Cardiac muscle cell (in vitro differentiated cells and primary cell): ENCODE data around the gene PAPOLA. TPM values are rescaled to one million over a fixed set of nuclear protein-coding genes. Genes with fewer than 3 reads are reported as not detected.

Experiments used
- DNase-seq, 2 donors: peaks; one replicate each; pipeline versions ENCODE4 v3.0.0 to v3.0.0-alpha.2; 2010 to 2017; ENCODE audit warnings: low read depth in 1 of 2, low spot score in 1 of 2
- H3K27ac ChIP-seq: fragments of 200-600 bp; sonication (generic); 2 replicates; pipeline ENCODE4 v1.5.1; 2016
- H3K27me3 ChIP-seq: fragments of 200-600 bp; sonication (generic); 2 replicates; pipeline ENCODE4 v1.6.0; 2016; ENCODE audit warnings: control low read depth
- H3K36me3 ChIP-seq: fragments of 200-600 bp; sonication (generic); 2 replicates; pipeline ENCODE4 v1.5.1; 2016; ENCODE audit warnings: control low read depth
- H3K4me1 ChIP-seq: fragments of 200-600 bp; sonication (generic); 2 replicates; pipeline ENCODE4 v1.8.1; 2017; ENCODE audit warnings: low read depth, mild to moderate bottlenecking, mixed run types
- H3K4me3 ChIP-seq: fragments of 200-600 bp; sonication (generic); 2 replicates; pipeline ENCODE4 v1.5.1; 2016; ENCODE audit warnings: mild to moderate bottlenecking
- H3K9me3 ChIP-seq: fragments of 200-600 bp; sonication (generic); 2 replicates; pipeline ENCODE4 v1.5.1; 2017; ENCODE audit warnings: low read depth, mild to moderate bottlenecking, control low read depth
- polyA plus RNA-seq: library from polyadenylated mRNA; unstranded; fragments of >200 nt; fragmentation: Nextera tagmentation; extraction: Ambion mirVana; gene quantifications from 2 replicates; pipeline ENCODE4 v1.2.1, GENCODE V29; 2016
- total RNA-seq: library from RNA; depleted of rRNA; stranded (reverse); fragments of >200 nt; gene quantifications from 2 replicates; pipeline ENCODE4 v1.2.3, GENCODE V29; 2016
- TF ChIP-seq, protein P1 (sequence below): IDR thresholded peaks from 2 replicates; pipeline ENCODE4 v1.5.1; 2012; ENCODE audit warnings: low read depth, mild to moderate bottlenecking, low read length

The PAPOLA gene
- total and polyA plus RNA-seq, 2 experiments from 2014 or later: 54.9 to 97.7 TPM

DNA sequence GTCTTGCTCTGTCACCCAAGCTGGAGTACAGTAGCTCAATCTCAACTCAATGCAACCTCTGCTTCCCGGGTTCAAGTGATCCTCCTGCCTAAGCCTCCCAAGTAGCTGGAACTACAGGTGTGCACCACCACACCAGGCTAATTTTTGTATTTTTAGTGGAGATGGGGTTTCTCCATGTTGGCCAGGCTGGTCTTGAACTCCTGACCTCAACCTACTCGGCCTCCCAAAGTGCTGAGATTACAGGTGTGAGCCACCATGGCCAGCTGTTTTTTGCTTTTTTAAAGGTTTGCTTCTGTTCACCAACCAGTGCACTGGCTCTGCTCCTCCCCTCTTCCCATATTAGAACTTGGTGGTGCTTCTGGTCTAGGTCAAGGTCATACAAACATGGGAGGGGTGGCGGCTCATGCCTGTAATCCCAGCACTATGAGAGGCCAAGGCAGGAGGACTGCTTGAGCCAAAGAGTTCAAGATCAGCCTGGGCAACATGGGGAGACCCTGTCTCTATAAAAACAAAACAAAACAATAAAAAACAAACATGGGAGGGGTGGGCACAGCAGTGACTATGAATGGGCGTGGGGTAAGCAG is 20.4 kb upstream of the PAPOLA start:
- TF ChIP-seq, protein P1, sequence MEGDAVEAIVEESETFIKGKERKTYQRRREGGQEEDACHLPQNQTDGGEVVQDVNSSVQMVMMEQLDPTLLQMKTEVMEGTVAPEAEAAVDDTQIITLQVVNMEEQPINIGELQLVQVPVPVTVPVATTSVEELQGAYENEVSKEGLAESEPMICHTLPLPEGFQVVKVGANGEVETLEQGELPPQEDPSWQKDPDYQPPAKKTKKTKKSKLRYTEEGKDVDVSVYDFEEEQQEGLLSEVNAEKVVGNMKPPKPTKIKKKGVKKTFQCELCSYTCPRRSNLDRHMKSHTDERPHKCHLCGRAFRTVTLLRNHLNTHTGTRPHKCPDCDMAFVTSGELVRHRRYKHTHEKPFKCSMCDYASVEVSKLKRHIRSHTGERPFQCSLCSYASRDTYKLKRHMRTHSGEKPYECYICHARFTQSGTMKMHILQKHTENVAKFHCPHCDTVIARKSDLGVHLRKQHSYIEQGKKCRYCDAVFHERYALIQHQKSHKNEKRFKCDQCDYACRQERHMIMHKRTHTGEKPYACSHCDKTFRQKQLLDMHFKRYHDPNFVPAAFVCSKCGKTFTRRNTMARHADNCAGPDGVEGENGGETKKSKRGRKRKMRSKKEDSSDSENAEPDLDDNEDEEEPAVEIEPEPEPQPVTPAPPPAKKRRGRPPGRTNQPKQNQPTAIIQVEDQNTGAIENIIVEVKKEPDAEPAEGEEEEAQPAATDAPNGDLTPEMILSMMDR: no peak

DNA sequence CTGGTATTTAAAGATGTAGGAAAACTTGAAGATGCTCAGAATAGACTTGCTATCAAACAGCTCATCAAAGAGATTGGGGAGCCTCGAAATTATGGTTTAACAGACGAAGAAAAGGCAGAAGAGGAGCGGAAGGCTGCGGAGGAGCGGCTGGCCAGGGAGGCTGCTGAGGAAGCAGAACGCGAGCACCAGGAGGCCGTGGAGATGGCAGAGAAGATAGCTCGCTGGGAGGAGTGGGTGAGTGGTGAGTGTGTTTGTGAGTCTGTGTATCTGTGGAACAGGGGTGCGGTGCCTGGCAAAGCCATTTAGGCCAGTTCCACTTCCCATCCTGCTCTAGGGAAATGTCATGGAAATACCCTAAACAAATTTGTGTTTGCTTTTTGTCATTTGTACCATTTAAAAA is 19.2 kb upstream of the PAPOLA start:
- DNase-seq: no peak
- Histone ChIP-seq H3K27me3 (no peaks in the 10 kb centered on the region), H3K9me3 (no peaks in the 10 kb centered on the region), H3K4me1 (no peaks in the 10 kb centered on the region), H3K27ac (no peak overlapping the region), H3K36me3 (no peaks in the 10 kb centered on the region), H3K4me3 (no peak overlapping the region)
- TF ChIP-seq, protein P1: no peak

More for the DNA sequence above, 20.4 kb upstream of the PAPOLA start:
- no peak overlapping the region for H3K27ac ChIP-seq
- no peaks in the 10 kb centered on the region for H3K36me3 ChIP-seq
- no peaks in the 10 kb centered on the region for H3K9me3 ChIP-seq
- DNase-seq: no peak
- H3K27me3 ChIP-seq: no peaks in the 10 kb centered on the region
- no peak overlapping the region for H3K4me3 ChIP-seq
- H3K4me1 ChIP-seq: no peaks in the 10 kb centered on the region

DNA sequence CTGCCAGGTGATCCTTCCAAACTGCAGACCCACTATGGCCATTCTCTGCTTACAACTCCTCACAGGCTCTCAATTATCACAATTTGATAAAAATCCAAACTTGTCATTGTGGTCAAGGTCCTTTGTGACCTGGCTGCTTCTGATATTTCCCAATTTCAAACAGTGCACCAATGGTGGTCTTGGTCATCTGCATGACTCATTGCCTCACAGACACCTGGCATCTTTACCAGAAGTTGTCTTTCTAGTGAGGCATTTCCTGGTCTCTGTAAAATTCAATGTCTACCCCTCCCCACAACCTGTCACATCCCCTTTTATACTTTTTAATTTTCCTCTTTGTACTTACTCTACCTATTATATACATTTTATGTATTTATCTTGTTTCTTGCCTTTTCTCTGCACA is 17.8 kb upstream of the PAPOLA start:
- H3K9me3 ChIP-seq: no peaks in the 10 kb centered on the region
- no peak overlapping the region for H3K27ac ChIP-seq
- no peak for DNase-seq
- no peaks in the 10 kb centered on the region for H3K36me3 ChIP-seq
- H3K27me3 ChIP-seq: no peaks in the 10 kb centered on the region
- H3K4me1 ChIP-seq: no peaks in the 10 kb centered on the region
- H3K4me3 ChIP-seq: no peak overlapping the region
- TF ChIP-seq, protein P1: no peak

DNA sequence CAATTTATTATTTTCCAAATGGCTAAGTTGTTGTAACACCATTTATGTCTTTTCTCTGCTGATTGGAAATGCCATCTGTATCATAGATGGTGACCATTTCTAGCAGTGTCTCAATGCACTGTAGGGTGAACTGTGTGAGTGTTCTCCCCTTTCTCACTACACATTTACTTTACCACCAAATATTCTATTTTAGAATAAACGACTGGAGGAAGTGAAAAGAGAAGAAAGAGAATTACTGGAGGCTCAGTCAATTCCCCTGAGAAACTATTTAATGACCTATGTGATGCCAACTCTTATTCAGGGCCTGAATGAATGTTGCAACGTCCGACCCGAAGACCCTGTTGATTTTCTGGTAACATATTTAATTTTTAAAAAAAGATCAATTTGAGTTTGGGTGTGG is 15.5 kb upstream of the PAPOLA start:
- no peak overlapping the region for H3K27ac ChIP-seq
- no peaks in the 10 kb centered on the region for H3K27me3 ChIP-seq
- no peaks in the 10 kb centered on the region for H3K36me3 ChIP-seq
- no peak overlapping the region for H3K4me3 ChIP-seq
- TF ChIP-seq, protein P1: no peak
- no peaks in the 10 kb centered on the region for H3K4me1 ChIP-seq
- no peaks in the 10 kb centered on the region for H3K9me3 ChIP-seq
- DNase-seq: no peak

DNA sequence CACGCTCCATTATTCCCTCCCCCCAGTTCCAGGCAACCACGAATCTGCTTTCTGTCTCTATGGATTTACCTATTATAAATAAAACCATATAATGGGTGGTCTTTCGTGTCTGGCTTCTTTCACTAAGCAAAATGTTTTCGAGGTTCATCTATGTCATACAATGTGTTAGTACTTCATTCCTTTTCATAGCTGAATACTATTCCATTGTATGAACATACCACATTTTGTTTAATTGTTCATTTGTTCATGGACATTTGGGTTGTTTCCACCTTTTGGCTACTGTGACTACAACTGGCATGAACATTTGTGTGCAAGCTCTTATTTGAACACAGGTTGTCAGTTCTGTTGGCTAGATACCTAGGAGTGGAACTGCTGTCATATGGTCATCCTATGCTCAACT is 12.9 kb upstream of the PAPOLA start:
- H3K27me3 ChIP-seq: no peaks in the 10 kb centered on the region
- no peak for DNase-seq
- H3K4me3 ChIP-seq: no peak overlapping the region
- TF ChIP-seq, protein P1: no peak
- no peaks in the 10 kb centered on the region for H3K4me1 ChIP-seq
- H3K36me3 ChIP-seq: no peaks in the 10 kb centered on the region
- no peak overlapping the region for H3K27ac ChIP-seq
- no peaks in the 10 kb centered on the region for H3K9me3 ChIP-seq
